Activated T-helper 17 cell treated with anti-CD3 and anti-CD28 coated beads, Interleukin-2, amount 50 U/mL, for 72 hours (primary cell): Measurements from ENCODE around the gene MRRF. TPM values are rescaled to one million over a fixed set of nuclear protein-coding genes. Genes with fewer than 3 reads are reported as not detected.

Experiments
- ATAC-seq: fragments of 150-1000 bp; cut with Tn5 transposase; replicated peaks from 2 replicates; pipeline ENCODE4 v1.10.0; 2021; ENCODE audit warnings: mild to moderate bottlenecking, moderate library complexity
- H3K27ac Mint-ChIP-seq: one replicate; pipeline ENCODE4 v1.8.0; 2022; ENCODE audit warnings: mixed read lengths
- H3K27me3 Mint-ChIP-seq: one replicate; pipeline ENCODE4 v1.8.0; 2022; ENCODE audit warnings: mixed read lengths
- H3K36me3 Mint-ChIP-seq: one replicate; pipeline ENCODE4 v1.8.0; 2022; ENCODE audit warnings: low read depth, mild to moderate bottlenecking, mixed read lengths
- H3K4me1 Mint-ChIP-seq: one replicate; pipeline ENCODE4 v1.8.0; 2022; ENCODE audit warnings: mixed read lengths
- H3K4me3 Mint-ChIP-seq: one replicate; pipeline ENCODE4 v1.8.0; 2022; ENCODE audit warnings: mild to moderate bottlenecking, mixed read lengths
- H3K9me3 Mint-ChIP-seq: one replicate; pipeline ENCODE4 v1.8.0; 2022; ENCODE audit warnings: mixed read lengths
- total RNA-seq, 2 donors: library from RNA; stranded (reverse); gene quantifications; one replicate each; pipeline ENCODE4 v1.2.3, GENCODE V29; 2022

The MRRF gene
- total RNA-seq, 2 donors from 2014 or later = 42.7 to 51.3 TPM

- Mint-ChIP-seq H3K4me1 (no peaks in the 10 kb centered on the region), H3K27ac (peak overlapping the region; percentile 6), H3K4me3 (no peak overlapping the region), H3K27me3 (no peaks in the 10 kb centered on the region), H3K9me3 (no peaks in the 10 kb centered on the region), H3K36me3 (peaks cover 95% of the 10 kb centered on the region)
- ATAC-seq = no peak
Observed at GRCh38 chr9:122281368-122281767, 16.7 kb downstream of the MRRF start.

- Mint-ChIP-seq H3K9me3 (no peaks in the 10 kb centered on the region), H3K4me1 (no peaks in the 10 kb centered on the region), H3K4me3 (no peak overlapping the region), H3K27me3 (no peaks in the 10 kb centered on the region), H3K27ac (no peak overlapping the region), H3K36me3 (peaks cover 90% of the 10 kb centered on the region)
- ATAC-seq = no peak
Observed at GRCh38 chr9:122286764-122287163, 22.1 kb downstream of the MRRF start.

GRCh38 chr9:122287214-122287720, 22.6 kb downstream of the MRRF start:
- Mint-ChIP-seq H3K9me3 (no peaks in the 10 kb centered on the region), H3K4me1 (no peaks in the 10 kb centered on the region), H3K4me3 (no peak overlapping the region), H3K36me3 (peaks cover 90% of the 10 kb centered on the region), H3K27me3 (no peaks in the 10 kb centered on the region), H3K27ac (no peak overlapping the region)
- no peak for ATAC-seq

DNA sequence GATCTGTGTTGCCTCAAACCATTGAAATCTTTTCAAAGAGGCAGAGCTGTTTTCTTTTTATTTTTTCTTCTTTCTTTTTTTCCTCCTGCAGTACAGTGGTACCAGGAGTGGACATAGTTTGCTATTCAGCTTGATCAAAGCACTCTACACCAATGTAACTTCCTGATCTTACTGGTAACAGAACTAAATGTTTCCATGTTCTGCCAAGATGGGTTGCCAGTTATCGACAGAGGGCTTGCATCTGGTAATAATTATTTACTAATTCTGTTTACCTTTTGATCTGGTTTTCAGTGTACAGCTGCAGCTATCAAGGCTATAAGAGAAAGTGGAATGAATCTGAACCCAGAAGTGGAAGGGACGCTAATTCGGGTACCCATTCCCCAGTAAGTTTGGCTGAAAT, 26.8 kb downstream of the MRRF start:
- Mint-ChIP-seq H3K9me3 (no peaks in the 10 kb centered on the region), H3K27ac (no peak overlapping the region), H3K36me3 (peaks cover 95% of the 10 kb centered on the region), H3K27me3 (no peaks in the 10 kb centered on the region), H3K4me3 (no peak overlapping the region), H3K4me1 (no peaks in the 10 kb centered on the region)
- ATAC-seq = no peak

- Mint-ChIP-seq H3K4me1 (no peaks in the 10 kb centered on the region), H3K27me3 (no peaks in the 10 kb centered on the region), H3K27ac (no peak overlapping the region), H3K36me3 (peaks cover 91% of the 10 kb centered on the region), H3K9me3 (no peaks in the 10 kb centered on the region), H3K4me3 (no peak overlapping the region)
- ATAC-seq = no peak
Observed at GRCh38 chr9:122294531-122294930, 29.8 kb downstream of the MRRF start.

GRCh38 chr9:122297512-122297911, 32.8 kb downstream of the MRRF start:
- Mint-ChIP-seq H3K27me3 (no peaks in the 10 kb centered on the region), H3K9me3 (no peaks in the 10 kb centered on the region), H3K27ac (no peak overlapping the region), H3K4me1 (no peaks in the 10 kb centered on the region), H3K4me3 (no peak overlapping the region), H3K36me3 (peaks cover 96% of the 10 kb centered on the region)
- ATAC-seq = no peak

- no peaks in the 10 kb centered on the region for H3K9me3 Mint-ChIP-seq
- no peaks in the 10 kb centered on the region for H3K27me3 Mint-ChIP-seq
- peaks cover 97% of the 10 kb centered on the region for H3K36me3 Mint-ChIP-seq
- no peak overlapping the region for H3K4me3 Mint-ChIP-seq
- H3K27ac Mint-ChIP-seq = no peak overlapping the region
- ATAC-seq = no peak
- H3K4me1 Mint-ChIP-seq = no peaks in the 10 kb centered on the region
Observed at GRCh38 chr9:122302237-122303093, 37.8 kb downstream of the MRRF start.

GRCh38 chr9:122307061-122307460, 42.4 kb downstream of the MRRF start:
- no peaks in the 10 kb centered on the region for H3K9me3 Mint-ChIP-seq
- peaks cover 90% of the 10 kb centered on the region for H3K36me3 Mint-ChIP-seq
- H3K27me3 Mint-ChIP-seq = no peaks in the 10 kb centered on the region
- ATAC-seq = no peak
- peak overlapping the region; percentile 56 for H3K27ac Mint-ChIP-seq
- H3K4me3 Mint-ChIP-seq = no peak overlapping the region
- no peaks in the 10 kb centered on the region for H3K4me1 Mint-ChIP-seq

- Mint-ChIP-seq H3K4me3 (no peak overlapping the region), H3K36me3 (peaks cover 90% of the 10 kb centered on the region), H3K9me3 (no peaks in the 10 kb centered on the region), H3K27me3 (no peaks in the 10 kb centered on the region), H3K4me1 (no peaks in the 10 kb centered on the region), H3K27ac (no peak overlapping the region)
- no peak for ATAC-seq
Observed at GRCh38 chr9:122307925-122308324, 43.2 kb downstream of the MRRF start.

DNA sequence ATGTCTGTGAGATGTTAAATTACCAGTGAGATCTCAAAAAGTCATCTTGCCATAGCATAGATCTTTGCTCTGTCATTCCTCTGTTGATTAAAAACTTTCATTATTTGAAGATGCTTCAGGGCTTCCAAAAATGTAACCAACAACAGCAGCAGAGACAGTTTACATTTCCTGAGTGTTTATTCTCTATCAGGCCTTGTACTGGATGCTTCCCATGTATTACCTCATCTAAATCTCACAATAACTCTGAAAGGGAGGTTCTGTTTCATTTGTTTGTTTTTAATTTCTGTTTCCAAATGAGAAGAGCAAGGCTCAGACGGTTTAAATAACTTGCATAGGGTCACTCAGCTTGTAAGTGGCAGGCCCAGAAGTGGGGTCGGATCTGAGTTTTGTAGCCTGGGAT, 45.2 kb downstream of the MRRF start:
- Mint-ChIP-seq H3K4me1 (no peaks in the 10 kb centered on the region), H3K9me3 (no peaks in the 10 kb centered on the region), H3K27me3 (no peaks in the 10 kb centered on the region), H3K36me3 (peaks cover 90% of the 10 kb centered on the region), H3K4me3 (no peak overlapping the region), H3K27ac (no peak overlapping the region)
- no peak for ATAC-seq

GRCh38 chr9:122314165-122314564, 49.5 kb downstream of the MRRF start:
- Mint-ChIP-seq H3K4me3 (no peak overlapping the region), H3K27me3 (no peaks in the 10 kb centered on the region), H3K27ac (no peak overlapping the region), H3K9me3 (no peaks in the 10 kb centered on the region), H3K4me1 (no peaks in the 10 kb centered on the region), H3K36me3 (peaks cover 93% of the 10 kb centered on the region)
- no peak for ATAC-seq

DNA sequence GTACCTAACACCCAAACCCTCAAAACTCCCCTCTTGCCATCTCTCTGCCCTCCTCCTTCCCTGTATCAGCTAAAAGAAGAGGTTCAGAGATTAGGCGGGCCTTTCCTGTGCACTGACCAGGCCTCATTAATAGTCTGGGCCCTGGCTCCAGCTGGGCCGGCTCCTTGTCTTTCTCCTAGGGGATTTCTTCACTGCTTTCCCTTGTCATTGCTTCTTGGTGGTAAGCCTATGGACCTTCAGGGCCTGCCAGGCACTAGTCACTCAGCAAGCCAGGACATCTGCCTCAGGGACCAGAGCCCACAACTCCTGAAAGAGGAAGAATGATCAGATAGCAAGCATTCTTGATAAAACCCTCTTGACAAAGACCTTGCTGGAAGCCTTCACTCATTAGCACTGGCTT, 50.9 kb downstream of the MRRF start:
- Mint-ChIP-seq H3K9me3 (no peaks in the 10 kb centered on the region), H3K27me3 (no peaks in the 10 kb centered on the region), H3K4me1 (no peaks in the 10 kb centered on the region), H3K27ac (no peak overlapping the region), H3K36me3 (peaks cover 86% of the 10 kb centered on the region), H3K4me3 (no peak overlapping the region)
- ATAC-seq = no peak

- no peak overlapping the region for H3K27ac Mint-ChIP-seq
- H3K27me3 Mint-ChIP-seq = no peaks in the 10 kb centered on the region
- H3K36me3 Mint-ChIP-seq = peaks cover 81% of the 10 kb centered on the region
- no peak overlapping the region for H3K4me3 Mint-ChIP-seq
- H3K9me3 Mint-ChIP-seq = no peaks in the 10 kb centered on the region
- no peaks in the 10 kb centered on the region for H3K4me1 Mint-ChIP-seq
- no peak for ATAC-seq
Observed at GRCh38 chr9:122318284-122318683, 53.6 kb downstream of the MRRF start.

GRCh38 chr9:122320413-122320881, 55.8 kb downstream of the MRRF start:
- H3K36me3 Mint-ChIP-seq = peaks cover 83% of the 10 kb centered on the region
- ATAC-seq = no peak

GRCh38 chr9:122322553-122322952, 57.9 kb downstream of the MRRF start:
- Mint-ChIP-seq H3K9me3 (no peaks in the 10 kb centered on the region), H3K27me3 (no peaks in the 10 kb centered on the region), H3K4me3 (no peak overlapping the region), H3K27ac (no peak overlapping the region), H3K4me1 (no peaks in the 10 kb centered on the region), H3K36me3 (peaks cover 75% of the 10 kb centered on the region)
- no peak for ATAC-seq

More at GRCh38 chr9:122320413-122320881, 55.8 kb downstream of the MRRF start:
- Mint-ChIP-seq H3K4me3 (no peak overlapping the region), H3K27me3 (no peaks in the 10 kb centered on the region), H3K9me3 (no peaks in the 10 kb centered on the region), H3K4me1 (no peaks in the 10 kb centered on the region), H3K27ac (no peak overlapping the region)
